Pancreas (tissue), 10 donors: ENCODE results near the gene LRRC63. TPM values are rescaled to one million over a fixed set of nuclear protein-coding genes. Genes with fewer than 3 reads are reported as not detected.

Experiments used
- ATAC-seq, 4 donors: fragments of 200-7000 bp; cut with Tn5 transposase; one replicate each; pipeline versions ENCODE4 v1.8.0 to v1.9.1; 2020; ENCODE audit warnings: mild to moderate bottlenecking in 4 of 4, moderate library complexity in 4 of 4
- DNase-seq, 6 donors: peaks; one replicate each; pipeline ENCODE4 v3.0.0-alpha.2; 2020
- FAIRE-seq: peaks from 2 replicates; lab custom pipeline; 2012; peaks lifted over from hg19 to GRCh38; lab: Jason Lieb, UNC
- H3K27ac ChIP-seq, 4 donors: fragments of 200-600 bp; sonication (generic); 1 replicate in 3 of 4; 2 replicates in 1 of 4; pipeline versions ENCODE4 v1.5.0 to v1.8.0; 2020
- H3K27me3 ChIP-seq, 4 donors: fragments of 200-600 bp; one replicate each; pipeline ENCODE4 v1.8.0; 2021
- H3K36me3 ChIP-seq, 3 donors: fragments of 200-600 bp; sonication (generic) in 1 of 3; one replicate each; pipeline versions ENCODE4 v1.5.0 to v1.8.0; 2020 to 2021
- H3K4me1 ChIP-seq, 3 donors: fragments of 200-600 bp; one replicate each; pipeline ENCODE4 v1.8.0; 2021
- H3K4me3 ChIP-seq, 4 donors: fragments of 200-600 bp; sonication (generic) in 2 of 4; one replicate each; pipeline versions ENCODE4 v1.5.0 to v1.8.0; 2020 to 2021
- H3K9me3 ChIP-seq, 4 donors: fragments of 200-600 bp; one replicate each; pipeline ENCODE4 v1.8.0; 2021
- CTCF ChIP-seq, 4 donors: fragments of 200-600 bp; sonication (generic) in 3 of 4; IDR thresholded peaks; one replicate each; pipeline versions ENCODE4 v1.5.0 to v1.8.0; 2021; ENCODE audit warnings: antibody characterized with exemption in 4 of 4
- WGBS, 2 donors: extraction: QIAGEN DNeasy Blood & Tissue Kit; methylation state at CpG; one replicate each; pipeline ENCODE4 v1.1.7; 2013; 5-methylcytosine and 5-hydroxymethylcytosine counted together
- intact Hi-C, 3 donors: fragments of 100-400 bp; cut with DNase I; formaldehyde crosslinking; loops; one replicate each; pipeline versions ENCODE4 v1.11.1 to v1.14.2; 2022
- polyA plus RNA-seq, 2 donors: library from polyadenylated mRNA; stranded (reverse); fragments of 200-250 nt; gene quantifications; one replicate each; pipeline ENCODE4 v1.2.3, GENCODE V29; 2013
- total RNA-seq, 6 donors: library from RNA; stranded (reverse); fragmentation: NEBNext Ultra II Directional in 4 of 6; extraction: Animal tissue kit (Norgen Biotek cat#: 25700) in 4 of 6; gene quantifications; one replicate each; pipeline versions ENCODE4 v1.2.1 to v1.2.4, GENCODE V29; 2021 to 2023
- donor health status: healthy with polysubstance abuse.
- donor health status: DM: no; HTN: no; CAD: no; lungs with moderate emphysema.
- donor health status: DM: no; HTN: no; CAD: no.
- donor health status: control.
- donor health status: control.
- donor health status: Bipolar disorder and iron deficiency.
- donor health status: DM: yes; HTN: yes; CAD: no.
- donor health status: DM: no; HTN: no; CAD: no.
- donor health status: DM: no; HTN: no; CAD: no.
- donor health status: DM: yes; HTN: yes; CAD: no.

The LRRC63 gene
- total and polyA plus RNA-seq, 8 donors = 0.14 to 0.19 TPM; not detected in 6

- intact Hi-C loops = no loop called here
- H3K4me3 ChIP-seq = no peak overlapping the region
- H3K36me3 ChIP-seq = no peaks in the 10 kb centered on the region
- no peaks in the 10 kb centered on the region for H3K27me3 ChIP-seq
- H3K4me1 ChIP-seq = peaks cover 0 to 4% (median 0%) of the 10 kb centered on the region in 3 donors
- 84 to 86% methylated on average over 4 of the region's 4 CpGs for WGBS, 2 donors
- DNase-seq (no peak), ATAC-seq (no peak), FAIRE-seq (no peak)
- TF ChIP-seq CTCF (IDR thresholded peaks at IDR 0.05) = no peak
- no peaks in the 10 kb centered on the region for H3K9me3 ChIP-seq
- no peak overlapping the region for H3K27ac ChIP-seq
These were observed 109.1 kb downstream of the LRRC63 start for GRCh38 chr13:46320821-46321220.

DNA sequence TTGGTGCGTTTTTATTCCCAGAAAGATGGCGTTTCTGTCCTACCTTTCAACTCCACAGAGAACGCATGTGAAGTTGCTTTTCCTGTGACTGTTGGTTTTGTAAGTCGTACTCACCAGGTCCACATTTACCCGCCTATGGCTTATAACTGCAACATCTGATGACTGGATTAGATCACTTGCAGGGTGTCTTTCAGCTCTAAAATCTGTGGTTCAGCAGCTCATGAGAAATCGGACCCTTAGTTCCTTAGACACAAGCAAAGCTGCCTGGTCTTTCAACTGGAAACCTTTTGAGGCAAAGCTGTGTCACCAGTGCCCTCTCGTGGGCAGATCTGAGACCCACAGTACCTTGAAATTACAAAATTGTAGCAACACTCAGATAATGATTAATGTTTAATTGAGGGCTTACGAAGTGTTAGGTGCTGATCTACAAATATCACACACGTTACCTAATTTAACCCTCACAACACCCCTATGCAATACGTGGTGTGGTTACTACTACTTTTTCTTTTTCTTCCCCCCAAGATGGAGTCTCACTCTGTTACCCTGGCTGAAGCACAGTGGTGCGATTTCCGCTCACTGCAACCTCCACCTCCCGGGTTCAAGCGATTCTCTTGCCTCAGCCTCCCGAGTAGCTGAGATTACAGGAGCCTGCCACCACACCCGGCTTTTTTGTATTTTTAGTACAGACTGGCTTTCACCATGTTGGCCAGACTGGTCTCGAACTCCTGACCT lies 109.9 kb downstream of the LRRC63 start:
- ATAC-seq = peak in 3 of 4 donors; percentile 88 to 94 (median 90)
- intact Hi-C loops = no loop called here
- Histone ChIP-seq H3K27me3 (no peaks in the 10 kb centered on the region), H3K4me3 (no peak overlapping the region), H3K9me3 (no peaks in the 10 kb centered on the region), H3K36me3 (no peaks in the 10 kb centered on the region), H3K27ac (no peak overlapping the region), H3K4me1 (peaks cover 0 to 4% (median 0%) of the 10 kb centered on the region in 3 donors)
- WGBS, 2 donors = 42 to 46% methylated on average over 17 of the region's 17 CpGs
- FAIRE-seq = no peak
- peak in 3 of 4 donors; percentile 58 to 71 (median 59) for TF ChIP-seq CTCF (IDR thresholded peaks at IDR 0.05)
- DNase-seq = peak in 3 of 6 donors; percentile 18 to 49 (median 32)

- Histone ChIP-seq H3K27me3 (no peaks in the 10 kb centered on the region), H3K4me1 (peaks cover 0 to 4% (median 0%) of the 10 kb centered on the region in 3 donors), H3K36me3 (no peaks in the 10 kb centered on the region), H3K27ac (no peak overlapping the region), H3K4me3 (no peak overlapping the region), H3K9me3 (no peaks in the 10 kb centered on the region)
- WGBS, 2 donors = 68 to 76% methylated on average over 5 of the region's 5 CpGs
- no peak for TF ChIP-seq CTCF (IDR thresholded peaks at IDR 0.05)
- no peak for ATAC-seq
- FAIRE-seq = no peak
- no peak for DNase-seq
- intact Hi-C loops = no loop called here
These were observed 113.2 kb downstream of the LRRC63 start for GRCh38 chr13:46324976-46325375.

Other genes with a start within 250 kb of the LRRC63 start
- 10 to 100 TPM; 13.9 to 24.1 (median 16.2) TPM for gene ZC3H13, start 159.2 kb upstream of the LRRC63 start, total RNA-seq
- 1 to 10 TPM; 7.6 to 9.1 TPM for gene ZC3H13, start 159.2 kb upstream of the LRRC63 start, polyA plus RNA-seq
- under 1 TPM in 5 of 6 donors, not detected in 1; 0.08 to 0.79 (median 0.58) TPM for gene CPB2, start 106.9 kb upstream of the LRRC63 start, total RNA-seq
- gene CPB2, start 106.9 kb upstream of the LRRC63 start, polyA plus RNA-seq = under 1 TPM; 0.53 to 0.94 TPM
- 10 to 100 TPM in 3 of 6 donors, 1 to 10 TPM in 3; 2.0 to 38.3 (median 11.1) TPM for gene LCP1, start 29.8 kb upstream of the LRRC63 start, total RNA-seq
- 1 to 10 TPM; 3.5 to 3.7 TPM for gene LCP1, start 29.8 kb upstream of the LRRC63 start, polyA plus RNA-seq
- gene RUBCNL, start 175.3 kb downstream of the LRRC63 start, total RNA-seq = 1 to 10 TPM in 2 of 6 donors, under 1 TPM in 4; 0.46 to 3.2 (median 0.68) TPM
- gene RUBCNL, start 175.3 kb downstream of the LRRC63 start, polyA plus RNA-seq = 1 to 10 TPM in 1 of 2 donors, under 1 TPM in 1; 0.91 to 1.2 TPM